GM18907 (cell line): ENCODE data around the gene ADORA3.

Source experiments
- ATAC-seq: cut with Tn5 transposase; IDR thresholded peaks from one replicate; pipeline ENCODE4 v1.9.1; 2021; ENCODE audit warnings: mild to moderate bottlenecking, moderate library complexity; ENCODE audit not compliant: unreplicated experiment

ADORA3 gene

DNA sequence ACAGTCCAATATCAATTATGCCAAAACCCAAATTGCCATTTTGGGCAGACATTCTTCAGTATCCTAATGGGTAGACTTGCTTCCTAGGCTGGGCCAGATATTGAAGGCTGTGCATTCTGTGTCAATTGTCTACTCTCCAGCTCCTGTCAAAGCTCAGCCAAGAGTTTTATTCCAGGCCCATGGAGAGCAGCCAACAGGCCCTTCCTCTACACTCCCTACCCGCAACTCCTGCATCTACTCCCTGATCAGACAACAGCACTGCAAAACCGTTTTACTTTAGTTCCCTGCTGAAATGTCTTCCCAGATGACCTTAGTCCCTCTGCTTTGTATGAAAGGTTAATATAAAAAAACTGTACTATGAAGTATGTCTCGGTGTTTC, 6.6 kb upstream of the ADORA3 start:
- no peak for ATAC-seq

DNA sequence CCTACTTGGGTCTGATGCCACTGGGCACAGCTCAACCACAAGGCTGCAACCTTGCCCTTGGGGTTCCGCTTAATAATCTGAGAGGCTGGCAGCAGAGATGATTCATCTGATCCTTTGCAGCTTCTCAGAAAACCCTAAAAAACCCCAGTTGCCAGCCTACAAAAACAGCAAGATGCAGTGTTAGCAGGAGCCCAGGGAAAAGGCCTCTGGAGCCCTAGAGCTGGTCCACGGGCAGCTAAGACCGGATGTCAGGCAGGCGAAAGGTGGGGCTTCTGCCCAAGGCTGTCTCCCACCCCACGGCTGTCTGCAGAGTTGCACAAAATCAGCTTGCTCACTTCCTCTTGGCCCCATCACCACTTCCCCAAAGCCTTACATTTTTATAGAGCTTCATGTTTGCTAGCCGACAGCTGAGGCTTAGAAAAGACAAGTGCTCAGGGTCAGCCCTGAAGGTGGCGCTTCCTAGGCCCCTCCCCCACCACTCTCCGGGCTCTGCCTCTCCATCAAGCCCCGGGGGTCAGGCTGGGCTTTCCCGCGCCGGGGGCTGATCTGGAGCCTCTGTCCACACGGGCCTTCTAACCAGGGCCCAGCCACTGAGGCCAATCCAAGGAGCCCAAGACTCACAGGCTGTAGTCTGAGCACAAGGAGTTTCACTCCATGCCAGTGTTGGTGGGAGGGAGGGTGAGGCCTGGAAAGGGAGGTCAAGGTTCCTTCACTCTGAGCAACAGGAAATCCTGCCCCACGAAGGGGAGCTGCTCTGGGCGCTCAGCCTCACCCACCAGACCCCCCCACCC, 4.2 kb upstream of the ADORA3 start:
- ATAC-seq, result peak; percentile 62

DNA sequence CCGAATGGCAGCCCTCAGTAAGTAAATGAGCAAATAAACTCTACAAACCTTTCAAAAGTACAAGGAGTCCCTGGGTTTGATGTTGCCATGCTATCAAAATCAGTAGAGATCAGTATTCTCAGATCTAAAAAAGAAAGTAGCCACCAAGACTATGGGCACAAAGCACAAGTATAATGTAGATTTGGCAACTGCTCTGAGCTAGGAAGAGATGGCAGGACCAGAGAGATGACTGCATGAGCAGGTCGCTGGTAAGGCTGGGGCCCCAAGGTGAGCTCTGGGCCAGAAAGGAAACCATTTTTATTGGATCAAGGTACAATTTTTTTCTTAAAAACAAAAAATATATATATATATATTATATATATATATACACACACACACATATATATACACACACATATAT, 3.1 kb upstream of the ADORA3 start:
- no peak for ATAC-seq

DNA sequence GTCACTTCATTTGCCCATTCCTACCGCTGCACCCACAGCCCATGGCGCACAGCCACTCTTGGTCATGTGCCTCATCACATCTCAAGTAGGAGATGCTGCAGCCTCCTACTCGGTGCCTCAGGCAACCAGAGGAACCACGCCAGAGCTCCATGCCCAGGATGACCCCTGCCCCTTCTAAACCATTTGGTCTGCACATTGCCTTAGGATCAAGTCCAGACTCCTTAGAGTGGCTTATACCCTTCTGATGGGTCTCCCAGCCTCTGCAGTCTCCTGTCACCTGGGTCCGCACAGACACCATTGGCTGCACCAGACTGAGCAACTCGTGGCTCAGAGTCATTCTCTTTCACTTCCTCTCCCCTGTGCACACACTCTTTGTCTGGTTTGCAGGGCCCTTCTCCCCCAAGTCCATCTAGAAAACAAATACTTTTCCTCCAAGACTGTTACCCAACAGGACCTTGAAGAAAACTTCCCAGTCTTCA, 2.2 kb upstream of the ADORA3 start:
- ATAC-seq, result peak; percentile 55

DNA sequence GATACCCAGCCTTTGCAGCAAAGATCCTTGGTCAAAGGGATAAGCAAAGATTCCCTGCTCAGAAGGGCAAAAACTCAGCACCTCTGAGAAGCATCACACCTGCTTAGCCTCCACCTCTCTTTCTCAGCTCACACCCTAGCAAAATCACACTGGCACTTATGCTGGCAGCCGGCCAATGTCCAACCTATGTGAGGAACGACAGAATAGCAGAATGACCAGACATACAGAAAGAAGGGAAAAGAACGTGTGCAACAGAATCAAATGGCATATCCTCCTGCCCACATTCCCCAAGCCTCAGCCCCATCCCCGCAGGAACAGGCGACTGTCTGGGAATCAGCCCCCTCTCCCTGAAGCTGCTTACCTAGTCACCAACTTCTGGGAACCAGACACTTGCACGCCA, 664 bp upstream of the ADORA3 start:
- no peak for ATAC-seq

DNA sequence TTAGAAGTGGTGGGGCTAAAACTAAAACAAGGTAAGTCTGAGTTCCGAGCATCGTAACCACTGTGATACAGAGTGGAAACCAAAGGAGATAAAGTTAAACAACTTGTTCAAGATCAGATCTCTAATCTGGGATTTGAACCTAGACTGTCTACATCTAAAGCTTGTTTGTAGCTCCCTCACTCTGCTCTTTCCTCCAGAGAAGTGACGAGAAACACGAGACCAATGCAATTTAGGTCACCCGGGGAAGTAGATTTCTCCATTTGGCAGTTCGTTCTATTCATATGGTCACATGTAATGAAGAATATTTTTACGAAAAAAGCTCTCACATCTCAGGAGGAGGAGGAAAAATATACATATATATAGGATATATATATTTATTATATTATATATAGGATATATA, 1.8 kb downstream of the ADORA3 start:
- ATAC-seq, result no peak

DNA sequence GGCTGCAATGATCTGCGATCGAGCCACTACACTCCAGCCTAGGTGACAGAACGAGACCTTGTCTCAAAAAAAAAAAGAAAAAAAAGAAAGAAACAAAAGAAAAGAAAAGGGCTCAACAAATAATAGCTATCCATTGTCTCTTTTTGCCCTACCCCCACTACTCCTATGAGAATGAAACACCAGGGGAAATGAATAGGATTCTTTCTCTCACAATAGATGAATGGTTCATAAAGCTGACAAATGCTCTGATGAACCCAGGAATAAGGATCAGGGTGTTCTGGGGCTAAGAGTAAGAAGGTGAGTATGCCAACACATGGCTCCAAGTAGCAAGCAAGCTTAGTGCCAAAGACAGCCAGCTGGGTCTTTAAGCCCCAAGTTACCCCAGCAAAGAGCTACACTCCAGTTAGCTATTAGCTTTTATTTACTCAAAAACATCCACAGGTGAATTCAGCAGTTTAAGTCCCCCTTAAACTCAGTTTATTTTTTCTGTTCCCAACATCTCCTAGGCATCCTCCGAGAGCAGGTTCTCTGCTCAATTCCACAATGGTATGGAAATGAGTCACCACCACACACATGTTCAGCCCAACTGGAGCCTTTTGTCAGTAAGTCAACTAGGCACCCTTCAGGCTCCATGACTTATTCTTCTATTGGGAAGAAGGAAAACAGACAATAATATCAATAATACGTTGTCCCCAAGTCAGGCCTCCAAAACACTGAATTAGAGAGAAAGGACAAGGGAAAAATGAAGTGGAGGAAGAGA, 4.2 kb downstream of the ADORA3 start:
- no peak for ATAC-seq

DNA sequence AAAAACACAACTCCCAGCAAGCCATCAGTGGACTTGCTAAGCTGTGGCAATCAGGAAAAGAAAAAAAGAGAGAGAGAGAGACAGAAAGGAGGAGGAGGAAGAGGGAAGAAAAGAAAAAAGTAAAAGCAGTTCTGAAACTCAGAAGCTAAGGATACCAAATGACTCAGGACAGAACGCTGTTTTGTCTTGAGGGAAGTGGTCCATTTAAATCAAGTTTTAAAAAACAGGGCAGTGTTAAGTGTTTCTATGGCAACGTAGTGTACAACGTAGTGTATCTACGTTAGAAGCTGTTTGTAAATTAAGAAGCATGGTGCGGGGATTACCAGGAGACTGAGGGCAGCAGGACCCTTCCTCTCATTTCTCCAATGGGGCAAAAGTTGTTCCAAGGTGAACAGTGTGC, 5.8 kb downstream of the ADORA3 start:
- ATAC-seq, result no peak

DNA sequence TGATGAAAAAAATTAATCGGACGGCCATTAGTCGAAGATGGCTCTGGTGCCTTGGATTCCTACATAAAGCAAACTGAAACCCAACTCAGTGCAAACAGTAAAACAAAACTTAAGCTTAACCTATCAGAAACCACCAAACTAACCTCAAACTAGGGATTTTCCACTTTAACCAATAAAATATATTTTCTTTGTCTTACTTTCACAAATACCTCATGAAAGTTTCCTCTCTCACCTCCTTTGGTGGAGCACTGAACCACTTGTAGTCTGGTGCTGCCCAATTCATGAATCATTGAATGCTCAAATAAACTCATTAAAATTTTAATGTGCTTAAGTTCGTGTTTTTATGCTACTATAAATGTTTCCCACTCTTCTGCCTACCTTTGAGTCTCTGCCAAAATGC, 7.0 kb downstream of the ADORA3 start:
- no peak for ATAC-seq

DNA sequence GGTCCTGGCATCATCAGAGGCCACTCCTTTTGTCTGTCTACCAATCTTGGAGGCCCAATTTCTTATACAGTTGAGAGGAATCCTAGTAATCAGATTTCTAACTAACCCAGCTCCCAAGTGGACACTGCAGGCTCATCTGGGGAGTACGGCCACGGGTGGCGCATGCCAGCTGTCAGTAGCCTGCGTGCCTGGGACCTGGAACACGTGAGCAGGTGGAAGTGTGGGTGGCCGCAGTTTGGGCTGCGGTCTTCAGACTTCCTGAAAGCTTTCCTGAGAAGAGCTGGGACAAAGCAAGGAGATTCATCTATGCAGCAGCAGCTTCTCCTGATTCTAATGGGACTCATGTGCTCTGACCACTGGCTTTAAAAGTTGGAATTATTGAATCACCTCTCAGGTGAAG, 12.4 kb downstream of the ADORA3 start:
- no peak for ATAC-seq

DNA sequence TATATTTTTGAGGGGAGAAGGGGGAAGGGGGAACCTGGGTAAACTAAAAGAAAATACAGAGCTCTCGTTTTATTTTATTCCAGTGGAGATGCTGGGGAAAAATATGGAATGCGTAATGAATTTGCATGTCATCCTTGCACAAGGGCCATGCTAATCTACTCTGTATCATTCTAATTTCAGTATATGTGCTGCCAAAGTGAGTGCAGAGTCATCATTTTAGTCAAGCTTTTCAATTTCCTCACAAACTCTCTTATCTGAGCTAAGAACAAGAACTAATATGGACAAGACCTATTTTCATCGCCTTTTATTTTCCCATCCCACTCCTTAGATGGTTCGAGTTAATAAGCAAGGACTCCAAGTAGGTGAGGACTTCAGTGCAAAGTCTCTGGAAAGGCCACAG, 13.2 kb downstream of the ADORA3 start:
- no peak for ATAC-seq

DNA sequence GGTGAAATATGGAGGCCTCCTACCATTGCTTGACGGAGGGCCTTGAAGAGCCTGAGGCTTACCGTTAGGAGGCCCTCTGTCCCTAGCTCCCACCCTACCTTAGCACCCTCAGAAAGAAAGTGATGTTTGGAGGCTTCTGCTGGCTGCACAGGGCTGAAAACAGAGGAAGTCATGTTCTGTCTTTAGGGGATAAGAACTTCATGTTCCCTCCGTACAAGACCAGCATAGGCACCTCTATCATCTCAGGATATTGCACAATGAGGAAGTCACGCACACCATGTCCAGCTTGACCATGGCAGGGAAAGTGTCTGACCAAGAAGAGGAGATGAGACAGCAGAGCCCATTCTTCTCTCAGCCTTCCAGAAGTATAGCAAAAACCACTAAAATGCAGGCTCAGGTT, 13.8 kb downstream of the ADORA3 start:
- ATAC-seq, result no peak

DNA sequence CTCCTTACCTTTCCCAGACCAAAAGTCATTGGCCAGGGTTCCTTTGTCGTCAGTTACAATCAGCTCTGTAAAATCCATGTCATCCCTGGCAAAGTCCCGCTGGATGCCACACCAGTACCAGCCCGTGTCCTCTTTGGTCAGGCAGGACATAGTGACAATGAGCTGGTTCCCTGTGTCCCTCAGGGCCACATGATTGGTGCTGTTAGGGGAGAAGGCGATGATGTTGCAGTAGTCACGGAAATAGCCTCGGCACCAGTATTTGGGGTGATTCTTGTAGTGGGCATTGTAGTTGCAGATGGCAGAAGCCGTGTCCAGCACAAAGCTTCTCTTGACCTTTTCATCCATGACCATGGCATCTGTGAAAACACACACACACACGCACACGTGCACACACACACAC, 14.8 kb downstream of the ADORA3 start:
- ATAC-seq, result no peak

DNA sequence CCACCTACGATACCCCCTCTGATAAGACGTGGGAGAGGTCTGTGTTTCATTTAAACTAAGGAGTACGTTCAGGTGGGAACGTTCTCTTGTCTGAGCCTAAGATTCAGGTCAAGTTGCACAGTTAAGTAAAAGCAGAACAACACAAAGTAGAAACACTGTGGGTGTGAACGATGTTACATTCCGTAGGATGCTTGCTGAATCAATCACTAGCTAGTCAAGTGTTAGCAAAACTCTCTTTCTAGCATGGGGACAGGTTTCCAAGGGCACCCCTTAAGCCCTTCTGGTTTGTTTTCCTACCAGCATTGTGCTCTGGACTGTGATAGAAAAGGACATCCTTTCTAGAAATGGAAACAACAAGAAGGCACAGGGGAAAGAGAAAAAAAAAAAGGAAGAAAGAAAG, 16.3 kb downstream of the ADORA3 start:
- ATAC-seq, result no peak

DNA sequence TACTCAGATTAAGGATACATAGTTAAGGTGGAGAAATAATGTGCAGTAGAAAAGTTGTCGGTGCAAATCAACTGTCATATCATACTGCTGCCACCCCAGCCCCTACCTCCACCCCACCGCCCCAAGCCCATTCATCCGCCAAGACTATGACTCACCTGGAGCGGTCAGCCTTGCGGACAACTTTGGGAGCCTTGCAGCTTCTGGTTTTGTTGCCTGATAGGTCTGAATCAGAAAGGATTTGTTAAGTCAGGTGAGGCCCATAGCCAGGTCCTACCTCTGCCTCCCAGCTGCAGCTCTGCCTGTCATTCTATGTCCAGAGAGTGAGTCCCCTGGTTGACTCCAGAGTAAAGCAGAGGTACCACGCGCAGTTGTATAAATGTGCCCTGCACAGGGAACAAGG, 17.0 kb downstream of the ADORA3 start:
- no peak for ATAC-seq

DNA sequence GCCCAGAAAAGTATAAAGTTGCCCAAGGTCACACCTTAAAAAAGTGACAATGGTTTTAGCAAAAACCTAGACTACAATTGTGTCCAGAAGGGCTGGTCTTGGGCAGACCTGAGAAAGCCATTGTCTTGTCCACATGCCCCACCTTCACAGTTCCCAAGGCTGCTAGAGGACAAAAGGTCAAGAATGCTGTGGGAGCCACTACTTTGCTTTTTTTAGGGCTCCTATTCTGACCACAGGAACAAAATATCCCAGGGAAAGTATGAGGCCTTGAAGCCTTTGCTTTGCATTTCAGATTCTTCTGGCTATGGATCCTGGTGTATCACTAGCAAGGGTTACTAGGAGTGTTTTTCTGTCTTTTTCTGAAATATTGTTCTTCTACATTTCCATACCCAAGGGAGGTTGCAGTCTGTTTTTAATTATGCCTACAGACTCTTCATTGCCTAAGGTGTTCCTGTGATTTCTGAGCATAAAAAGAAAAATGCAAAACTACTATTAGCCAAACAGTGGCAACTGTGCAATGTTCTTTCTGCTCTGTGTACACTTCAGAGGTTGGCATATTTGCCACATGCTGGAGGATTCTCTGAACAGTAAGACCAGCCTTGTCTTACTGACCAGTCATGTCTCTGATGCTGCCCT, 18.9 kb downstream of the ADORA3 start:
- ATAC-seq, result no peak

DNA sequence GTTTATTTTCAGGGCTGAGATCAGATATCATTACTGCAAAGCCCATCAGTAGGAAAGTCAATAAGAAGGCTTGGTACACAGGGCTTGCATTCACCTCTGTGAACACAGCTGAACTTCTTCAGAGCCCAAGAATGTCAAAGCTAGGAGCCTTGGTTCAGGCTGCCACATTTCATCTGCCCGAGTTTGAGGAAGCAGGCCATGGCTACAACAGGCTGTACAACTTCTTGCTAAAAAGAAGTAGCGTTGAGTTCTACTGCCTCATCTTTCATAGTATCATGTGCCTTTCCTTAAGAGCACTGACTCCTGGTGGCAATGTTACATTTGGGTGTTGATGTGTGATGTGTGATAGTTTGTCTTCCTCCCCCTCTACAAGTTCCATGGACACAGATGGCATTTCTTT, 19.6 kb downstream of the ADORA3 start:
- no peak for ATAC-seq

DNA sequence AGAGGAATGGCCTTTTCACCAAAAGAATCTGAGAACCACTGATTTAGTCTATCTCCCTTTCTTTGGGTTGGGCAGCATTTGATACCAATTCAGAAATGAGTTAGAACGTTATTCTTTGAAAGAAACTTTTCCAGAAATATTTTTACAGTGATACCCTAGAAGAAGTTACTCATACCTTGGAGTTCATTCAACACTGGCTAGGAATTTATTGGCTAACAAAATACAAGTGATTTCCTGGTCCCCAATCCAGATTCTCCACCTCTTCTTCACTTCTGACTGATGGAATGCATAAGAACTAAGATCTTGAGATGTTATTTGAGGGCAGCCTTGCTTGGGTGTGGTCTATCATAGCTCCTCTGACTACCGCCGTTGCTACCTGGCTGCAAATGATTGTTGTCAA, 20.3 kb downstream of the ADORA3 start:
- no peak for ATAC-seq

DNA sequence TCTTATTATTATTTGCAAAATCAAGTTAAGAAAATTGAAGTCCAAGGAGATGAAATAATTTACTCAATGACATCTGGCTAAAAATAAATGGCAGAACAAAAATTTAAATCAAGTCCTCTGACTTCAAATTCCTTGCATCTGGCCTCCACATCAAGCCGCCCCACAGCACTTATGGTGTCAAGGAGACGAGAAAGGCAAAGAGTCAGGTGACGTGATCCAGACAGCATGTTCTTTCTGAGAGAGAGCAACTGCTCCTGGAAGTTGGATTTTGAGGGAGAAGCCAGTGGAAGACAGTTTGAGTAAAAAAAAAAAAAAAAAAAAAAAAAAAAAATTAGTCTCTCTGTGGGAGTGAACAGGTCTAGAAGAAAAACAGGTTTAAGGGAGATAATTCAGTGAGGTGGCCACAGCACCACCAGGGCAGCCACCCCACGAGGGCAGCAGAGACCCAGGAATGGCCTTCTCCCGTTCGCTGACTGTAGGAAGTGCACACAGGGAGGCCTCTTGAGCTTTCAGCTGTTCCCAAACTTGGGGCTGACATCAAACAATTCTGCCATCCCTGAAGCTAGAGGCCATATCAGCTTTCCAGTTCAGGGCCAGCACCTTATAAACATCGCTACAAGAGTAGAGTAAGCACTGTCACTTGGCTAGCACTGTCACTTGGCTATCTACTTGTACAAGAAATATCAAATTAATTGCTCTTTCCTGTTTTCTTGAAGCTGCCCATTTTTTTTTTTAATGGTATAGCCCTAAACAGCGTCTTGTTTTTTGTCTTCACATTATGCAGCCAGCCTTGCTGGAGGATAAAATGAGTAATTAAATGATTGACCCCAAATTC, 21.8 kb downstream of the ADORA3 start:
- no peak for ATAC-seq

DNA sequence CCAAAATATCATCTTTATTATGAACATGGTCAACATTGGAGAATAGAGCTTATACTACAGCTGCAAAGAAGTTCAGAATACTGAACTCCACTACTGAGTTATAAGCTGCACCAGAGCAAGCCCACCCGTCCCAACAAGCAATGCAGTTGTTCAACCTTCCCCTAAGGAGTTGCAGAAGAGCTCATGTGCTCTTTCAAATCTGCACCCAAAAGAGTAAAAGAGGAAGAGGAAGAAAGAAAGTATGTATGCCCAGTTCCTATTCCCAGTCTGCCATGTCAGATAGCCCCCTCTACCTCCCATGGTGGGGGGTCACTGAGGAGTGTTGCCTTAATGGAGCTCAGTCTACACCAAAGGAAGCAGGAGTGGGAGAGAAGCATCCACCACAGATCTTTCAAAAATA, 22.8 kb downstream of the ADORA3 start:
- no peak for ATAC-seq

DNA sequence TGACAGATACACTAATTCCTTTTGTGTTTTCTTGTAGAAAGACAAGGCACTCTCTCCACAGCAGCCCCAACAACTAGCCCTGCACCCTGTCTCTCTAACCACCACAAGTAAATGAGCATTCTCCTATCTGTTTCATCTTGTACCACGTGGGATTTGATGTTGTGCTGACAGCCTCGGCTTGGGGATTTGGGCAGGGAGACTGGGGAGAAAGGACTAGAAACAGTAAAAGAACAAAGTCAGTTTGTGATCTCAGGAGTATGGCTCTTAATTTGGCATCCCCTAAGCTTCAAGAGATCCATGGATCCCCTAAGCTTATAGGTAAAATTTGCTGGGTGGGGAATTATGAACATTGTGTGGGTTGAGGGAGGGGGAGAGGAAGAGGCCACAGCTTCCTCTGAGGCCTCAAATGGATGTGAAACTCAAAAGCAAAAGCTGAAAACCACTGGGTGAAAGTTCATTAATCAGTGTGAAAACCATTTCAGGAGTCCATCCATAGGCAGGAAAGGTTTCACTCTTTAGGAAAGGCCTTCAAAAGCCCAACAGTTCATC, 26.6 kb downstream of the ADORA3 start:
- ATAC-seq, result peak; percentile 68
